Liver (tissue), 9 donors: ENCODE results near the gene HSPA12B. TPM values are rescaled to one million over a fixed set of nuclear protein-coding genes. Genes with fewer than 3 reads are reported as not detected.

Experiments
- DNase-seq: peaks from one replicate; pipeline ENCODE4 v3.0.0-alpha.2; 2017; ENCODE audit warnings: low spot score
- H3K27ac ChIP-seq, 2 donors: one replicate each; pipeline ENCODE4 v1.7.0; 2013; ENCODE audit warnings: inconsistent platforms in 2 of 2, low read length in 2 of 2, control low read depth in 1 of 2, low read depth in 1 of 2, mild to moderate bottlenecking in 1 of 2
- H3K27me3 ChIP-seq, 4 donors: one replicate each; pipeline versions ENCODE4 v1.6.1 to v1.7.0; 2013; ENCODE audit warnings: low read length in 3 of 4, inconsistent platforms in 1 of 4, mild to moderate bottlenecking in 1 of 4, moderate library complexity in 1 of 4; ENCODE audit not compliant: control insufficient read depth in 4 of 4, insufficient read depth in 4 of 4
- H3K36me3 ChIP-seq, 4 donors: one replicate each; pipeline versions ENCODE4 v1.6.1 to v1.7.0; 2013; ENCODE audit warnings: low read length in 3 of 4, mild to moderate bottlenecking in 3 of 4, low read depth in 1 of 4, moderate library complexity in 1 of 4; ENCODE audit not compliant: control insufficient read depth in 4 of 4, insufficient read depth in 3 of 4
- H3K4me1 ChIP-seq, 4 donors: one replicate each; pipeline versions ENCODE4 v1.6.1 to v1.7.0; 2013; ENCODE audit warnings: low read length in 3 of 4, mild to moderate bottlenecking in 3 of 4, moderate library complexity in 1 of 4; ENCODE audit not compliant: control insufficient read depth in 4 of 4, insufficient read depth in 4 of 4
- H3K4me3 ChIP-seq, 3 donors: one replicate each; pipeline versions ENCODE4 v1.6.1 to v1.7.0; 2013; ENCODE audit warnings: low read length in 3 of 3, control low read depth in 1 of 3, low read depth in 1 of 3, mild to moderate bottlenecking in 1 of 3
- H3K9ac ChIP-seq, 2 donors: one replicate each; pipeline ENCODE4 v1.7.0; 2013; ENCODE audit warnings: low read length in 2 of 2, mild to moderate bottlenecking in 2 of 2, moderate library complexity in 2 of 2, control low read depth in 1 of 2, low read depth in 1 of 2
- H3K9me3 ChIP-seq, 4 donors: one replicate each; pipeline versions ENCODE4 v1.6.1 to v1.7.0; 2013; ENCODE audit warnings: low read length in 3 of 4; ENCODE audit not compliant: control insufficient read depth in 4 of 4
- EGR1 ChIP-seq, 2 donors: IDR thresholded peaks; 2 replicates each; pipeline ENCODE4 v1.6.1; 2016 to 2018; ENCODE audit warnings: antibody characterized with exemption in 2 of 2, low read depth in 2 of 2
- FOXA2 ChIP-seq: IDR thresholded peaks from 2 replicates; pipeline ENCODE4 v1.6.1; 2016; ENCODE audit warnings: antibody characterized with exemption
- GABPA ChIP-seq, 2 donors: IDR thresholded peaks in 1 of 2; conservative IDR thresholded peaks in 1 of 2; 2 replicates each; pipeline ENCODE4 v1.6.1; 2016; ENCODE audit warnings: antibody characterized with exemption in 2 of 2, mild to moderate bottlenecking in 1 of 2, moderate library complexity in 1 of 2
- HNF4G ChIP-seq: IDR thresholded peaks from 2 replicates; pipeline ENCODE4 v1.6.1; 2016; ENCODE audit warnings: antibody characterized with exemption
- JUND ChIP-seq, 2 donors: IDR thresholded peaks; 2 replicates each; pipeline ENCODE4 v1.6.1; 2016; ENCODE audit warnings: antibody characterized with exemption in 2 of 2
- MAX ChIP-seq: IDR thresholded peaks from 2 replicates; pipeline ENCODE4 v1.6.1; 2016; ENCODE audit warnings: antibody characterized with exemption
- NR2F2 ChIP-seq: IDR thresholded peaks from 2 replicates; pipeline ENCODE4 v1.6.1; 2016; ENCODE audit warnings: antibody characterized with exemption
- RAD21 ChIP-seq, 2 donors: IDR thresholded peaks; 2 replicates each; pipeline ENCODE4 v1.6.1; 2016; ENCODE audit warnings: antibody characterized with exemption in 2 of 2, mild to moderate bottlenecking in 2 of 2
- RXRA ChIP-seq, 2 donors: IDR thresholded peaks; 2 replicates each; pipeline ENCODE4 v1.6.1; 2017 to 2018; ENCODE audit warnings: antibody characterized with exemption in 2 of 2, mild to moderate bottlenecking in 1 of 2
- SP1 ChIP-seq: IDR thresholded peaks from 2 replicates; pipeline ENCODE4 v1.6.1; 2018; ENCODE audit warnings: antibody characterized with exemption, mild to moderate bottlenecking
- TAF1 ChIP-seq: conservative IDR thresholded peaks from 2 replicates; pipeline ENCODE4 v1.6.1; 2016; ENCODE audit warnings: antibody characterized with exemption, mild to moderate bottlenecking
- YY1 ChIP-seq: IDR thresholded peaks from 2 replicates; pipeline ENCODE4 v1.6.1; 2016; ENCODE audit warnings: antibody characterized with exemption, mild to moderate bottlenecking
- ZBTB33 ChIP-seq: IDR thresholded peaks from 2 replicates; pipeline ENCODE4 v1.6.1; 2016; ENCODE audit warnings: antibody characterized with exemption
- WGBS: extraction: QIAGEN DNeasy Blood & Tissue Kit; methylation state at CpG from one replicate; pipeline ENCODE4 v1.1.7; 2013; 5-methylcytosine and 5-hydroxymethylcytosine counted together
- polyA plus RNA-seq, 2 donors: library from polyadenylated mRNA; stranded (reverse) in 1 of 2; unstranded in 1 of 2; fragments of 200-250 nt in 1 of 2; fragments of >200 nt in 1 of 2; fragmentation: Nextera tagmentation in 1 of 2; extraction: Ambion mirVana in 1 of 2; gene quantifications; one replicate each; pipeline versions ENCODE4 v1.2.1 to v1.2.3, GENCODE V29; 2013 to 2015
- total RNA-seq, 2 donors: library from RNA; depleted of rRNA; stranded (reverse); fragments of >200 nt; gene quantifications; one replicate each; pipeline ENCODE4 v1.2.3, GENCODE V29; 2014
- TF ChIP-seq, protein P1 (sequence below): fragments of 150-350 bp; IDR thresholded peaks from 2 replicates; pipeline ENCODE4 v1.5.1; 2017; ENCODE audit warnings: improper control_type of control experiment, low read depth, low read length; ENCODE audit not compliant: missing input control
- donor health status: healthy.
- donor health status: healthy.
- donor health status: healthy.
- donor health status: healthy.
- donor health status: healthy.

HSPA12B gene
- total and polyA plus RNA-seq, 4 donors = 0.72 to 1.8 (median 0.87) TPM

DNA sequence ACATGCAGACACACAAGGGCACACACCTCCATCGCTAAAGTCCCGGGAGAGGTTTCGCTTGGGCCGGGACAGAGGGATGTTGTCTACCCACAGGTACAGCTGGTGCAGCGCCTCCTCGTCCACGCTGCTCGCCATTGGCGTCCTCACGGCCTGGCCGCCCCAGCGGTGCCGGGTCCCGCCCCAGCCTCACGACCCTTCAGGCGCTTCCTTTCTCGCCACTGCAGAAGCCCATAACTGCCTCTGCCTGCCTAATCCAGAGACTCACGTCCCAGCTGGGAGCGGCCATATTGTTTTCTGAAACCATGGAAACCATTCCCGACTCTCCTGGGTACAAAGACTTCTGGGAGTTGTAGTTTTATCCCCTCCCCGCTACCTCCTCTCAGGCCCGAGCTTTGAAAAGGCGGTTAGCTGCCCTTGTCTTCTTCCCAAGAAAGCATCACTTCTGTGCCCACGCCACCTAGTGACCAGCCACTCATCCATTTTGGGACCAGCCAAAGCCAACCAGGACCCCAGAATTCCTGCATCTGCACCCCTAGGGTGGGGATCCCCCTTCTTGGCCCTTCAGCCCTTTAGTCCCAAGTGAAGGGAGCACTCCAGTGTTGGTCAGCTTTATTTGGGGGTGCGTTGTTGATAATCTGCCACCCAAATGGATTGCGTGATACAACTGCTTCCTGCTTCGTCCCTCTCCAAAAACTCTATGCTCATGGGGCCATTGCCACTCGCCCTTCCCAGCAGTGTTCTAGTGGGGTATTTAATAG lies 48.8 kb downstream of the HSPA12B start, which contains the start of gene SPEF1:
Gene SPEF1 (minus strand): TSS at position 296 of the 758 bp plus-strand sequence. CDS start 161 bp downstream, at position 135.
- peak; percentile 67 for DNase-seq
- 15% methylated on average over 28 of the region's 28 CpGs for WGBS
- TF ChIP-seq RAD21 (IDR thresholded peaks at IDR 0.05) (peak; percentile 76), EGR1 (IDR thresholded peaks at IDR 0.05; ENCODE audit: low read depth in 2 of 2) (no peak), NR2F2 (no peak), RXRA (IDR thresholded peaks at IDR 0.05) (no peak), TAF1 (no peak), SP1 (peak; percentile 10), JUND (IDR thresholded peaks at IDR 0.05) (no peak), FOXA2 (no peak), GABPA (IDR thresholded peaks at IDR 0.05 in 1 of 2, conservative IDR thresholded peaks at IDR 0.05 in 1 of 2) (no peak), ZBTB33 (peak; percentile 76), YY1 (peak; percentile 99)
- TF ChIP-seq, protein P1, sequence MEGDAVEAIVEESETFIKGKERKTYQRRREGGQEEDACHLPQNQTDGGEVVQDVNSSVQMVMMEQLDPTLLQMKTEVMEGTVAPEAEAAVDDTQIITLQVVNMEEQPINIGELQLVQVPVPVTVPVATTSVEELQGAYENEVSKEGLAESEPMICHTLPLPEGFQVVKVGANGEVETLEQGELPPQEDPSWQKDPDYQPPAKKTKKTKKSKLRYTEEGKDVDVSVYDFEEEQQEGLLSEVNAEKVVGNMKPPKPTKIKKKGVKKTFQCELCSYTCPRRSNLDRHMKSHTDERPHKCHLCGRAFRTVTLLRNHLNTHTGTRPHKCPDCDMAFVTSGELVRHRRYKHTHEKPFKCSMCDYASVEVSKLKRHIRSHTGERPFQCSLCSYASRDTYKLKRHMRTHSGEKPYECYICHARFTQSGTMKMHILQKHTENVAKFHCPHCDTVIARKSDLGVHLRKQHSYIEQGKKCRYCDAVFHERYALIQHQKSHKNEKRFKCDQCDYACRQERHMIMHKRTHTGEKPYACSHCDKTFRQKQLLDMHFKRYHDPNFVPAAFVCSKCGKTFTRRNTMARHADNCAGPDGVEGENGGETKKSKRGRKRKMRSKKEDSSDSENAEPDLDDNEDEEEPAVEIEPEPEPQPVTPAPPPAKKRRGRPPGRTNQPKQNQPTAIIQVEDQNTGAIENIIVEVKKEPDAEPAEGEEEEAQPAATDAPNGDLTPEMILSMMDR = peak; percentile 42
- no peak within 1 kb of the TSS for H3K9ac ChIP-seq
- peak within 1 kb of the TSS in 1 of 2 donors; percentile 7 for H3K27ac ChIP-seq
- no peaks in the 10 kb centered on the region for H3K9me3 ChIP-seq
- H3K36me3 ChIP-seq = peaks cover 0 to 5% (median 0%) of the 10 kb centered on the region in 4 donors
- peaks cover 20 to 49% (median 39%) of the 10 kb centered on the region in 4 donors for H3K4me1 ChIP-seq
- peak within 1 kb of the TSS in 2 of 3 donors; percentile 40 to 45 for H3K4me3 ChIP-seq
- H3K27me3 ChIP-seq = no peaks in the 10 kb centered on the region

DNA sequence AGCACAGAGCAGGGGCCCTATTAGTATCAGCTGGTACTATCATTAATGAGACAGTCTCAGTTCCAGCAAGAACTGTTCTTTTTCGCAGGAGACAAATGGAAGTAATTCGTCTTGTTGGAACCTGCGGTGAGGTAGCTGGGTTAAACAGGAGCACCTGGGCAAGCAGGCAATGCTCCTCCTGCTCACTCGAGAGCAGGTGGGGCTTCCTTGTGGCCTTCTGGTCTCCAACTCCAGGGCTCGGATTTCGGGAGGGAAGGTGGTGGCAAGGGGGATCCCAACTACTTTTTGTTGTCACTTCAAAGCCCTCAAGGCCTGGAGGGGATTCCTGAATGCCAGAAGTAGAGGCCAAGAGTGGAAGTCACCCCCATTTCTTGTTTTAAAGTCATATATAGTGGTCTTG lies 50.1 kb downstream of the HSPA12B start:
- no peak for TF ChIP-seq HNF4G
- TF ChIP-seq MAX = no peak
- TF ChIP-seq YY1 = no peak
- Histone ChIP-seq H3K9me3 (no peaks in the 10 kb centered on the region), H3K4me1 (peaks cover 20 to 50% (median 39%) of the 10 kb centered on the region in 4 donors), H3K27ac (no peak overlapping the region), H3K9ac (no peak overlapping the region), H3K36me3 (peaks cover 0 to 5% (median 0%) of the 10 kb centered on the region in 4 donors), H3K4me3 (no peak overlapping the region), H3K27me3 (no peaks in the 10 kb centered on the region)
- WGBS = 95% methylated on average over 6 of the region's 6 CpGs
- no peak for DNase-seq
